Sigmoid colon (tissue), 3 donors: ENCODE results near the gene SPEN.

Experiments
- POLR2A ChIP-seq, 2 donors: fragments of 450-650 bp; IDR thresholded peaks; one replicate each; pipeline ENCODE4 v1.6.1; 2016; ENCODE audit warnings: antibody characterized with exemption in 2 of 2, mild to moderate bottlenecking in 2 of 2, moderate library complexity in 2 of 2
- TF ChIP-seq, protein P1 (sequence below), 4 experiments: fragments of 450-650 bp in 3 of 4; fragments of 200-600 bp in 1 of 4; IDR thresholded peaks; one replicate each; pipeline ENCODE4 v1.5.1; 2016 to 2019; ENCODE audit warnings: antibody characterized with exemption in 4 of 4, mild to moderate bottlenecking in 3 of 4, moderate library complexity in 2 of 4

DNA sequence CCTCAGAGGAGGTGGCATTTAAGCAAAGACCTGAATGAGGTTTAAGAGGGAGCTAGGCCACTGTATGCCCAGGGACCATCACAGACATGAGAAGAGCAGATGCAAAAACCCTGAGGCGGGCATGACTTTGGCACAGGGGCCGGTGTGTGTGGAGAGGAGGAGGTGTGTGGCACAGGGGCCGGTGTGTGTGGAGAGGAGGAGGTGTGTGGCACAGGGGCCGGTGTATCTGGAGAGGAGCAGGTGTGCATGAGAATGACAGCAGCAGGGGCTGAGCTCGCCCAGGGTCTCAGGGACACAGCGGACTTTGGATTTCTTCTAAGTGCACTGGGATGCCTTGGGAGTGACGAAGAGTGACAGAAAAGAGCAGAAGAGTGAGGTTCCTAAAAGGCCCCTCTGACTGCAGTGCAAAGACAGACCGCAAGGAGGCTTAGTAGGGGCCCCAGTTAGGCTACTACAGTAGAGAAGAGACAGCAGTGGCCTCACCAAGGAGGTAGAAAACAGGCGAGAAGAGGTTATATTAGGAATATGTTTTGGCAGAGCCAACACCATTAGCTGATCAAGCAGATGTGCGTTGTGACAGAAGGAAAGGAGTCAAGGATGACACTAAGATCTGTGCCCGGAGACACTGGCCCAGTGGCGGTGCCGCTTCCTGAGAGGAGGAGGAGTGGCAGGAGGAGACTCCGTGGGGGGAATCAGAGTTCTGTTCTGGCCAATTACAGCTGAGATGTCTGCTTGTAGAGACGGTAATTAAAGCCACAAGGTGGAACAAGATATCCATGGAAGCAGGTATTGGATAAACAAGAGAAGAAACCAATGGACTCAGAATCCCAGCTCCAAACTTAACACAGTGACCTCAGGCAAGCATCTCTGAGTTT, 110.0 kb downstream of the SPEN start:
- TF ChIP-seq, protein P1, sequence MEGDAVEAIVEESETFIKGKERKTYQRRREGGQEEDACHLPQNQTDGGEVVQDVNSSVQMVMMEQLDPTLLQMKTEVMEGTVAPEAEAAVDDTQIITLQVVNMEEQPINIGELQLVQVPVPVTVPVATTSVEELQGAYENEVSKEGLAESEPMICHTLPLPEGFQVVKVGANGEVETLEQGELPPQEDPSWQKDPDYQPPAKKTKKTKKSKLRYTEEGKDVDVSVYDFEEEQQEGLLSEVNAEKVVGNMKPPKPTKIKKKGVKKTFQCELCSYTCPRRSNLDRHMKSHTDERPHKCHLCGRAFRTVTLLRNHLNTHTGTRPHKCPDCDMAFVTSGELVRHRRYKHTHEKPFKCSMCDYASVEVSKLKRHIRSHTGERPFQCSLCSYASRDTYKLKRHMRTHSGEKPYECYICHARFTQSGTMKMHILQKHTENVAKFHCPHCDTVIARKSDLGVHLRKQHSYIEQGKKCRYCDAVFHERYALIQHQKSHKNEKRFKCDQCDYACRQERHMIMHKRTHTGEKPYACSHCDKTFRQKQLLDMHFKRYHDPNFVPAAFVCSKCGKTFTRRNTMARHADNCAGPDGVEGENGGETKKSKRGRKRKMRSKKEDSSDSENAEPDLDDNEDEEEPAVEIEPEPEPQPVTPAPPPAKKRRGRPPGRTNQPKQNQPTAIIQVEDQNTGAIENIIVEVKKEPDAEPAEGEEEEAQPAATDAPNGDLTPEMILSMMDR (IDR thresholded peaks at IDR 0.05), result no peak
- no peak for TF ChIP-seq POLR2A (IDR thresholded peaks at IDR 0.05)
